Common myeloid progenitor, CD34-positive (primary cell): Measurements from ENCODE around the gene DAB2.

Experiments used
- CTCF ChIA-PET: fragments of 350-600 bp; sonication (Branson Sonifier 250); formaldehyde crosslinking; loops from one replicate; lab custom pipeline; 2021; ENCODE audit warnings: antibody characterized with exemption; lab: Charles Lee
- POLR2A ChIA-PET: fragments of 350-600 bp; sonication (Branson Sonifier 250); formaldehyde crosslinking; loops from one replicate; lab custom pipeline; 2021; ENCODE audit warnings: antibody characterized with exemption; lab: Charles Lee
- DNase-seq, 3 donors: peaks; one replicate each; pipeline versions ENCODE4 v3.0.0 to v3.0.0-alpha.2; 2013
- H3K27ac ChIP-seq, 2 experiments: 1 replicate in 1 of 2; 2 replicates in 1 of 2; pipeline ENCODE4 v1.7.0; 2013; ENCODE audit warnings: inconsistent platforms in 2 of 2, low read length in 2 of 2, mild to moderate bottlenecking in 2 of 2, low read depth in 1 of 2, moderate library complexity in 1 of 2; ENCODE audit not compliant: severe bottlenecking in 2 of 2, insufficient read depth in 1 of 2, poor library complexity in 1 of 2
- H3K27me3 ChIP-seq, 5 experiments: replicated peaks in 2 of 5; 1 replicate in 3 of 5; 2 replicates in 2 of 5; pipeline versions ENCODE4 v1.6.1 to v1.7.0; 2013; ENCODE audit warnings: low read length in 4 of 5, mild to moderate bottlenecking in 2 of 5, moderate library complexity in 2 of 5, inconsistent platforms in 1 of 5; ENCODE audit not compliant: insufficient read depth in 5 of 5, control insufficient read depth in 4 of 5
- H3K36me3 ChIP-seq, 4 experiments: 1 replicate in 2 of 4; 2 replicates in 2 of 4; pipeline versions ENCODE4 v1.6.1 to v1.7.0; 2013; ENCODE audit warnings: low read length in 3 of 4, control low read depth in 1 of 4, mild to moderate bottlenecking in 1 of 4; ENCODE audit not compliant: control insufficient read depth in 4 of 4, insufficient read depth in 4 of 4
- H3K4me1 ChIP-seq, 4 experiments: 1 replicate in 3 of 4; 2 replicates in 1 of 4; pipeline versions ENCODE4 v1.6.1 to v1.7.1; 2013; ENCODE audit warnings: low read length in 3 of 4, mild to moderate bottlenecking in 3 of 4, control low read depth in 1 of 4, inconsistent platforms in 1 of 4, moderate library complexity in 1 of 4; ENCODE audit not compliant: control insufficient read depth in 4 of 4, insufficient read depth in 4 of 4; ENCODE audit errors: control extremely low read depth in 1 of 4
- H3K4me3 ChIP-seq, 7 experiments: 1 replicate in 4 of 7; 2 replicates in 3 of 7; pipeline versions ENCODE4 v1.5.1 to v1.7.0; 2013; ENCODE audit warnings: mild to moderate bottlenecking in 7 of 7, low read length in 6 of 7, moderate library complexity in 6 of 7, inconsistent platforms in 2 of 7, low read depth in 2 of 7, control low read depth in 1 of 7; ENCODE audit not compliant: insufficient read depth in 4 of 7, control insufficient read depth in 1 of 7; ENCODE audit errors: extremely low read depth in 1 of 7
- H3K9me3 ChIP-seq, 5 experiments: 1 replicate in 4 of 5; 2 replicates in 1 of 5; pipeline versions ENCODE4 v1.6.1 to v1.7.1; 2013; ENCODE audit warnings: low read length in 4 of 5, mild to moderate bottlenecking in 2 of 5, inconsistent platforms in 1 of 5, low read depth in 1 of 5, moderate library complexity in 1 of 5; ENCODE audit not compliant: control insufficient read depth in 4 of 5, insufficient read depth in 2 of 5; ENCODE audit errors: control extremely low read depth in 1 of 5
- WGBS: methylation state at CpG from one replicate; pipeline ENCODE4 v1.1.5; 2013; ENCODE audit not compliant: insufficient coverage; 5-methylcytosine and 5-hydroxymethylcytosine counted together

DAB2 gene

DNA sequence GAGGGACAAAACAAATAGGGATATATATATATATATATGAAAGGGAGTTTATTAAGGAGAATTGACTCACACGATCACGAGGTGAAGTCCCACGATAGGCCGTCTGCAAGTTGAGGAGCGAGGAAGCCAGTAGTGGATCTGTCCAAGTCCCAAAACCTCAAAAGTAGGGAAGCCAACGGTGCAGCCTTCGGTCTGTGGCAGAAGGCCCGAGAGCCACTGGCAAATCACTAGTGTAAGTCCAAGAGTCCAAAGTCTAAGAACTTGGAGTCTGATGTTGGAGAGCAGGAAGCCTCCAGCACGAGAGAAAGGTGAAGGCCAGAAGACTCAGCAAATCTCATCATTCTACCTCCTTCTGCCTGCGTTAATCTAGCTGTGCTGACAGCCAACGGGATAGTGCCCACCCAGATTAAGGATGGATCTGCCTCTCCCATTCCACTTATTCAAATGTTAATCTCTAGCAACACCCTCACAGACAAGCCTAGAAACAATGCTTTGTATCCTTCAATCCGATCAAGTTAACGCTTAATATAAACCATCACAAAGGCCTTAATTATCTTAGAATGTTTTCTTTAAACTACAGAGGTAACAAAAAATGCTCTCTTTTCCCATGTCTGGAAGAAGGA, 23.8 kb upstream of the DAB2 start:
- no peak for DNase-seq
- WGBS = 98% methylated on average over 11 of the region's 13 CpGs
- Histone ChIP-seq H3K27ac (no peak overlapping the region), H3K36me3 (no peaks in the 10 kb centered on the region), H3K9me3 (no peaks in the 10 kb centered on the region), H3K4me1 (no peaks in the 10 kb centered on the region), H3K27me3 (no peaks in the 10 kb centered on the region), H3K4me3 (no peak overlapping the region)
- POLR2A ChIA-PET = no interaction called here
- CTCF ChIA-PET = no interaction called here

- no peaks in the 10 kb centered on the region for H3K4me1 ChIP-seq
- WGBS = 94% methylated on average over 12 of the region's 12 CpGs
- H3K9me3 ChIP-seq = no peaks in the 10 kb centered on the region
- H3K4me3 ChIP-seq = no peak overlapping the region
- ChIA-PET CTCF (no interaction called here), POLR2A (no interaction called here)
- no peaks in the 10 kb centered on the region for H3K27me3 ChIP-seq
- no peaks in the 10 kb centered on the region for H3K36me3 ChIP-seq
- DNase-seq = no peak
- H3K27ac ChIP-seq = no peak overlapping the region
Measured at GRCh38 chr5:39447968-39448367, 23.2 kb upstream of the DAB2 start.

- H3K4me3 ChIP-seq = no peak overlapping the region
- CTCF ChIA-PET = no interaction called here
- DNase-seq = no peak
- H3K36me3 ChIP-seq = no peaks in the 10 kb centered on the region
- WGBS = 92% methylated on average over 2 of the region's 3 CpGs
- POLR2A ChIA-PET = no interaction called here
- peaks cover 0 to 5% (median 0%) of the 10 kb centered on the region in 4 experiments for H3K4me1 ChIP-seq
- H3K27ac ChIP-seq = no peak overlapping the region
- no peaks in the 10 kb centered on the region for H3K27me3 ChIP-seq
- no peaks in the 10 kb centered on the region for H3K9me3 ChIP-seq
Measured at GRCh38 chr5:39447059-39447458, 22.3 kb upstream of the DAB2 start.

DNA sequence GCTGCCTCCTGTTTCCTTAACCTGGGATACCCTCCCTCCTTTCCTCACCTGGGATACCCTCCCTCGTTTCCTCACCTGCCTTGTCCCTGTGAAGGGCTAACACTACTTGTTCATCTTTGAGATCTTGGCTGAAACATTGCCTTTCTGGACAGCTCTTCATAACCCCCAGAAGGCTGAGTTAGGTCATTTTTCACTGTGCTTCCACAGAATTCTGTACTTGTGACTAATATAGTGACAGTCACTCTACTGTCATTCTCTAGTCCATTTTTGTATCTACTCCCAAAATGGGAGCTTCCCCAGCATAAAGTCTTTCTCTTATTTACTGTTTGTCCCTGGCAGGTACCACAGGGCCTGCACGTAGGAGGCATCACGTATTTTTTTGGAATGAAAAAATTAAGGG, 21.5 kb upstream of the DAB2 start:
- ChIA-PET POLR2A (no interaction called here), CTCF (interaction anchor here (0.6 kb wide), 1 partner anchor 25 kb away, joined by 3 read pairs; no protein-coding TSS in a partner anchor)
- peak overlapping the region in 1 of 7 experiments; percentile 0 for H3K4me3 ChIP-seq
- H3K4me1 ChIP-seq = peaks cover 0 to 7% (median 0%) of the 10 kb centered on the region in 4 experiments
- WGBS = 86% methylated on average over 1 of the region's 3 CpGs
- H3K27me3 ChIP-seq = no peaks in the 10 kb centered on the region
- DNase-seq = no peak
- H3K9me3 ChIP-seq = no peaks in the 10 kb centered on the region
- H3K27ac ChIP-seq = no peak overlapping the region
- no peaks in the 10 kb centered on the region for H3K36me3 ChIP-seq

DNA sequence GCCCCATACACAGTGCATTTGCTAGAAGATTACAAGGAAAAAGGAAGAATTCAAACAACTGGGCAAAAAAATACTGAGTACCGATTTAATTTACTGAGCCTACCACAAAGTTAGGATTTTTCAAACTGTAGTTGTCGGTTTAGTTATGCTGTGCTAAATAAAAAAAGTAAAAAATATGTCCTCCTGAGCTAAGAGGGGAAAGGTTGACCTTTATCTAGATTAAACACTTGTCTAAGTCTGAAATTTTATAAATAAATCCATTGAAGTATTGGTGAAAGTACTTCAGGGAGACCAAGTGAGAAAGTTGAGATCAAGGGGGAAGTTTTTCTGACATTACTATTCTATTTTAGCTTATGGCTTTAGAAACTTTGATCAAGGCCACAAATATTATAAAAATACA, 19.1 kb upstream of the DAB2 start:
- Histone ChIP-seq H3K27ac (no peak overlapping the region), H3K27me3 (no peaks in the 10 kb centered on the region), H3K36me3 (no peaks in the 10 kb centered on the region), H3K4me3 (no peak overlapping the region), H3K9me3 (no peaks in the 10 kb centered on the region), H3K4me1 (peaks cover 0 to 7% (median 0%) of the 10 kb centered on the region in 4 experiments)
- no CpG with 5 or more reads among the region's 2 CpGs for WGBS
- CTCF ChIA-PET = interaction anchor here (1.0 kb wide), 1 partner anchor 20 kb away, joined by 3 read pairs; no protein-coding TSS in a partner anchor
- POLR2A ChIA-PET = no interaction called here
- no peak for DNase-seq

GRCh38 chr5:39442991-39443390, 18.2 kb upstream of the DAB2 start:
- no peaks in the 10 kb centered on the region for H3K27me3 ChIP-seq
- no CpG with 5 or more reads among the region's 3 CpGs for WGBS
- no peaks in the 10 kb centered on the region for H3K9me3 ChIP-seq
- ChIA-PET POLR2A (no interaction called here), CTCF (interaction anchor here (1.1 kb wide), 1 partner anchor 23 kb away, joined by 4 read pairs; no protein-coding TSS in a partner anchor)
- no peak overlapping the region for H3K27ac ChIP-seq
- no peak overlapping the region for H3K4me3 ChIP-seq
- DNase-seq = no peak
- H3K4me1 ChIP-seq = peaks cover 0 to 7% (median 0%) of the 10 kb centered on the region in 4 experiments
- no peaks in the 10 kb centered on the region for H3K36me3 ChIP-seq

DNA sequence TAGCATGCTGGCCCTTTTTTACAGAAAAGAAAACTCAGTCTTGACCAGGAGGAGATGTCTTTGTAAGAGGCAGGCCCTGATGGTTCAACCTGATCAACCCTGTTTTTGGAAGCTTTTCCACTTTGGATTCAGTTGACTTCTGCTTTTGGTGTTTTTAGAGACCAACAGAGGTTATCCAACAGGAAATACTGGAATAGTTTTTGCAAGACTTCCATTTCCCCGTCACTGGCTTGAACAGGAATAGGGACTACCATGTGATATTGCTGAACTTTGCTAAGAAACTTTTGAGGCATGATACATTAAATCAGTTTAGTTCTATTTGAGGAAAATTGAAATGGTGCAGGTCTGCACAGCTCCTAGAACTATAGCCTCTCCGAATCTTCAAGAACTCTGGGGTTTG, 17.1 kb upstream of the DAB2 start:
- Histone ChIP-seq H3K4me3 (no peak overlapping the region), H3K27ac (no peak overlapping the region), H3K27me3 (no peaks in the 10 kb centered on the region), H3K36me3 (no peaks in the 10 kb centered on the region), H3K4me1 (peaks cover 0 to 7% (median 0%) of the 10 kb centered on the region in 4 experiments), H3K9me3 (no peaks in the 10 kb centered on the region)
- no peak for DNase-seq
- ChIA-PET CTCF (no interaction called here), POLR2A (no interaction called here)
- WGBS = 50% methylated on average over 1 of the region's 2 CpGs
